K562 (cell line): Measurements from ENCODE around the gene SPDYE4. TPM values are rescaled to one million over a fixed set of nuclear protein-coding genes. Genes with fewer than 3 reads are reported as not detected.

Experiments used
- EP400 ChIP-seq: fragments of 450-650 bp; IDR thresholded peaks from 2 replicates; pipeline ENCODE4 v1.6.1; 2017; ENCODE audit warnings: antibody characterized with exemption, mild to moderate bottlenecking, moderate library complexity
- GABPA ChIP-seq: fragments of 200-800 bp; sonication (Bioruptor generic); conservative IDR thresholded peaks from 2 replicates; pipeline ENCODE4 v1.6.1; 2016; ENCODE audit warnings: low read depth, missing genetic modification characterization, missing compliant biosample characterization
- SETDB1 ChIP-seq: IDR thresholded peaks from one replicate; pipeline ENCODE4 v1.6.1; 2012; ENCODE audit warnings: low read length, control low read depth, inconsistent platforms
- SMAD3 ChIP-seq: fragments of 450-650 bp; formaldehyde crosslinking; conservative IDR thresholded peaks from 2 replicates; pipeline ENCODE4 v1.4.0; 2020; ENCODE audit warnings: mild to moderate bottlenecking
- SRF ChIP-seq, 2 experiments: fragments of 250-450, 450-650 bp in 1 of 2; sonication (Bioruptor Pico) in 1 of 2; sonication (generic) in 1 of 2; formaldehyde crosslinking; IDR thresholded peaks; 2 replicates each; pipeline versions ENCODE4 v1.5.0 to v1.5.1; 2020 to 2022; ENCODE audit warnings: mild to moderate bottlenecking in 1 of 2, missing genetic modification reagents in 1 of 2
- SRSF7 ChIP-seq: fragments of 200-400 bp; formaldehyde crosslinking; optimal IDR thresholded peaks from 2 replicates; pipeline ENCODE3; 2017; ENCODE audit warnings: mild to moderate bottlenecking, low read depth, low read length
- ZFP36 ChIP-seq: fragments of 150-350 bp; IDR thresholded peaks from 2 replicates; pipeline ENCODE4 v1.6.1; 2018; ENCODE audit warnings: low read length, low read depth; ENCODE audit not compliant: partially characterized antibody
- polyA plus RNA-seq, 8 experiments: library from polyadenylated mRNA; depleted of rRNA in 4 of 8; stranded (reverse) in 5 of 8; unstranded in 3 of 8; fragments of >200 nt; fragmentation: Nextera tagmentation in 2 of 8; fragmentation: Illumina TruSeq in 1 of 8; extraction: Ambion mirVana in 2 of 8; extraction: Trizol in 1 of 8; gene quantifications; 2 replicates each; pipeline versions ENCODE4 v1.2.1 to v1.2.3, GENCODE V29; 2011 to 2014; ENCODE audit warnings: inconsistent platforms in 1 of 8, missing spikeins in 1 of 8
- total RNA-seq, 7 experiments: library from RNA; depleted of rRNA in 6 of 7; stranded (reverse); fragments of >200 nt in 6 of 7; fragmentation: Illumina TruSeq in 2 of 7; extraction: Trizol in 2 of 7; gene quantifications; 2 replicates each; pipeline versions ENCODE4 v1.2.1 to v1.2.3, GENCODE V29; 2011 to 2021; ENCODE audit warnings: low replicate concordance in 1 of 7
- TF ChIP-seq, protein P1 (sequence below), 2 experiments: fragments of 450-650 bp in 1 of 2; sonication (generic) in 1 of 2; formaldehyde crosslinking in 1 of 2; IDR thresholded peaks; 2 replicates each; pipeline versions ENCODE4 v1.7.1 to v1.9.0; 2016 to 2022; ENCODE audit warnings: inconsistent platforms in 1 of 2, mild to moderate bottlenecking in 1 of 2, missing genetic modification reagents in 1 of 2
- TF ChIP-seq, protein P2 (sequence below): fragments of 200-800 bp; sonication (Bioruptor generic); IDR thresholded peaks from 2 replicates; pipeline ENCODE4 v1.6.1; 2017; ENCODE audit warnings: missing genetic modification characterization, missing compliant biosample characterization

Gene SPDYE4
- total and polyA plus RNA-seq, 9 of the 15 experiments (the other 6 are each of a cell fraction or from before 2014, with no cell fraction given): not detected

DNA sequence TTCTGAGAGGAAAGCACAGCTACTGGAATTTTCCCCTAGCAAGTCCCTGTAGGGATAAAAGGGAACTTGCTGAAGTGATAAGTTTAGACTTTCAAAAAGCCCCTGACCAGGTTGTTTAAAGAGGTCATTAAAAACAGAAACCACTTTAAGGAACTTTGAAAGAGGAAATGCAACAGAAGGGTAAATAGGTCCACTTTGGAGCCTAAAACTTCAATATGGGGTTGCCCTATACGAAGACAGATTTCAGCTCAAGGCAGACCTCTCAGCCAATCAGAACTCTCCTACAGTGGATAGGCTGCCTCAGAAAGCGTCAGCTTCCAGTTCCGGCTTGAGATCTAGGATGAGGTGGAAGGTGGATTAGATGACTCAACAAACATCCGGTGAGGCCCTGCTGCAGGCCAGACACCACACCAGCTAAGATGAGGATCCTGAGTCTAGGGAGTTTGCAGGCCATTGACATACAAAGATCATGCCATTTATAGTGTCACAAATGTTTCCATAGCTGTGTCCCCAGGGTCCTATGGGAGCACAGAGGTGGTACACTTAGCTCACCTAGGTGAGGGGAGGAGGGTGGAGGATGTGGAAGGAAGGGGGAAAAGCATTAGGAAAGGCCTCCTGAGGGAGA is 48.7 kb upstream of the SPDYE4 start (continued):
- TF ChIP-seq, protein P1, sequence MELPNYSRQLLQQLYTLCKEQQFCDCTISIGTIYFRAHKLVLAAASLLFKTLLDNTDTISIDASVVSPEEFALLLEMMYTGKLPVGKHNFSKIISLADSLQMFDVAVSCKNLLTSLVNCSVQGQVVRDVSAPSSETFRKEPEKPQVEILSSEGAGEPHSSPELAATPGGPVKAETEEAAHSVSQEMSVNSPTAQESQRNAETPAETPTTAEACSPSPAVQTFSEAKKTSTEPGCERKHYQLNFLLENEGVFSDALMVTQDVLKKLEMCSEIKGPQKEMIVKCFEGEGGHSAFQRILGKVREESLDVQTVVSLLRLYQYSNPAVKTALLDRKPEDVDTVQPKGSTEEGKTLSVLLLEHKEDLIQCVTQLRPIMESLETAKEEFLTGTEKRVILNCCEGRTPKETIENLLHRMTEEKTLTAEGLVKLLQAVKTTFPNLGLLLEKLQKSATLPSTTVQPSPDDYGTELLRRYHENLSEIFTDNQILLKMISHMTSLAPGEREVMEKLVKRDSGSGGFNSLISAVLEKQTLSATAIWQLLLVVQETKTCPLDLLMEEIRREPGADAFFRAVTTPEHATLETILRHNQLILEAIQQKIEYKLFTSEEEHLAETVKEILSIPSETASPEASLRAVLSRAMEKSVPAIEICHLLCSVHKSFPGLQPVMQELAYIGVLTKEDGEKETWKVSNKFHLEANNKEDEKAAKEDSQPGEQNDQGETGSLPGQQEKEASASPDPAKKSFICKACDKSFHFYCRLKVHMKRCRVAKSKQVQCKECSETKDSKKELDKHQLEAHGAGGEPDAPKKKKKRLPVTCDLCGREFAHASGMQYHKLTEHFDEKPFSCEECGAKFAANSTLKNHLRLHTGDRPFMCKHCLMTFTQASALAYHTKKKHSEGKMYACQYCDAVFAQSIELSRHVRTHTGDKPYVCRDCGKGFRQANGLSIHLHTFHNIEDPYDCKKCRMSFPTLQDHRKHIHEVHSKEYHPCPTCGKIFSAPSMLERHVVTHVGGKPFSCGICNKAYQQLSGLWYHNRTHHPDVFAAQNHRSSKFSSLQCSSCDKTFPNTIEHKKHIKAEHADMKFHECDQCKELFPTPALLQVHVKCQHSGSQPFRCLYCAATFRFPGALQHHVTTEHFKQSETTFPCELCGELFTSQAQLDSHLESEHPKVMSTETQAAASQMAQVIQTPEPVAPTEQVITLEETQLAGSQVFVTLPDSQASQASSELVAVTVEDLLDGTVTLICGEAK (IDR thresholded peaks at IDR 0.05): peak; percentile 51; the same call in 1 of the 2 replicates
- TF ChIP-seq, protein P1 (CRISPR knock-in tag; IDR thresholded peaks at IDR 0.05): no peak
- no peak for TF ChIP-seq SETDB1
- no peak for TF ChIP-seq ZFP36
- peak; percentile 50; the same call in 1 of the 2 replicates for TF ChIP-seq GABPA (tag)
- no peak for TF ChIP-seq SRSF7
- TF ChIP-seq, protein P2, sequence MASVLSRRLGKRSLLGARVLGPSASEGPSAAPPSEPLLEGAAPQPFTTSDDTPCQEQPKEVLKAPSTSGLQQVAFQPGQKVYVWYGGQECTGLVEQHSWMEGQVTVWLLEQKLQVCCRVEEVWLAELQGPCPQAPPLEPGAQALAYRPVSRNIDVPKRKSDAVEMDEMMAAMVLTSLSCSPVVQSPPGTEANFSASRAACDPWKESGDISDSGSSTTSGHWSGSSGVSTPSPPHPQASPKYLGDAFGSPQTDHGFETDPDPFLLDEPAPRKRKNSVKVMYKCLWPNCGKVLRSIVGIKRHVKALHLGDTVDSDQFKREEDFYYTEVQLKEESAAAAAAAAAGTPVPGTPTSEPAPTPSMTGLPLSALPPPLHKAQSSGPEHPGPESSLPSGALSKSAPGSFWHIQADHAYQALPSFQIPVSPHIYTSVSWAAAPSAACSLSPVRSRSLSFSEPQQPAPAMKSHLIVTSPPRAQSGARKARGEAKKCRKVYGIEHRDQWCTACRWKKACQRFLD: no peak
- TF ChIP-seq SMAD3: no peak
- TF ChIP-seq SRF (CRISPR knock-in tag; IDR thresholded peaks at IDR 0.05): no peak
- no peak for TF ChIP-seq EP400
- TF ChIP-seq, all 486 proteins: peak for 3
